ENCODE data around the gene SAFB2.

Gene SAFB2

DNA sequence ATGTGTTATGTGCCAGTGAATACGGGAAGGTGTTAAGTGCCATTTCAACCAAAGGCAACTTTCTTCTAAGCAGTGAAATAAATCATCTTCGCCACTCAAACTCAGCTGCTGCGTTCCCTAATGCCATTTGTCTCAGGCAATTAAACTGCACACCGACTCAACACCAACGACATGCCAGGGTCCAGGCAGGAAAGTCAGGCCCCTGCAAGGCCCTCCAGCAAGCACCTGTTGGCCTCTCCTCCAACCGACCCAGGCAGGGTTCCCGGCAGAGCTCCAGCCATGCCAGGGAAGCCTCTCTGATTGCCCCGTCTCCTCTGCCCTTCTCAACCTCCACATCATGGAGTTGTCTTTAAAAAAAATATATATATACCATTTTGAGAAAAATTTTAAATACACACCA is 21.8 kb downstream of the SAFB2 start:
- peaks cover 87% of the 10 kb centered on the region for H3K36me3 ChIP-seq (ENCODE audit: control insufficient read depth, low read depth, low read length)
- no peak overlapping the region for H3K4me3 ChIP-seq (ENCODE audit: low read length)
- no peaks in the 10 kb centered on the region for H3K4me1 ChIP-seq (ENCODE audit: control insufficient read depth, low read depth, low read length)
- no peaks in the 10 kb centered on the region for H3K27me3 ChIP-seq (ENCODE audit: control insufficient read depth, insufficient read depth, low read length)
- H3K27ac ChIP-seq (ENCODE audit: low read length): no peak overlapping the region
- H3K9me3 ChIP-seq (ENCODE audit: control insufficient read depth, low read depth, low read length): no peaks in the 10 kb centered on the region
- H3K9ac ChIP-seq (ENCODE audit: low read length): no peak overlapping the region

DNA sequence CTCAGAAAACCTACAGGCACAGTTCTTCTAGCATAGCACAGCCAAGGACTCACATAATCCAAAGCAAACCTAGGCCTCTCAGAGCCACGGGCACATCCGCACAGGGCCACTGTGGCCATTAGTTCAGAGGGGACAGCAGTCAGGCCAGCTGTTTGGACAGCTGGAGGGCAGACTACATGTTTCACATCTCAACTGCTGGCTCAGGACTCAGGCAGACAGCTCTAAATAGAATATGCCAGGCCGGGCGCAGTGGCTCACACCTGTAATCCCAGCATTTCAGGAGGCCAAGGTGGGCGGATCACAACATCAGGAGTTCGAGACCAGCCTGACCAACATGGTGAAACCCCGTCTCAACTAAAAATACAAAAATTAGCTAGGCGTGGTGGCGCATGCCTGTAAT is 26.8 kb downstream of the SAFB2 start:
- Histone ChIP-seq H3K4me3 (ENCODE audit: low read length) (no peak overlapping the region), H3K9me3 (ENCODE audit: control insufficient read depth, low read depth, low read length) (no peaks in the 10 kb centered on the region), H3K9ac (ENCODE audit: low read length) (no peak overlapping the region), H3K27ac (ENCODE audit: low read length) (no peak overlapping the region), H3K4me1 (ENCODE audit: control insufficient read depth, low read depth, low read length) (no peaks in the 10 kb centered on the region), H3K36me3 (ENCODE audit: control insufficient read depth, low read depth, low read length) (peaks cover 98% of the 10 kb centered on the region), H3K27me3 (ENCODE audit: control insufficient read depth, insufficient read depth, low read length) (no peaks in the 10 kb centered on the region)

DNA sequence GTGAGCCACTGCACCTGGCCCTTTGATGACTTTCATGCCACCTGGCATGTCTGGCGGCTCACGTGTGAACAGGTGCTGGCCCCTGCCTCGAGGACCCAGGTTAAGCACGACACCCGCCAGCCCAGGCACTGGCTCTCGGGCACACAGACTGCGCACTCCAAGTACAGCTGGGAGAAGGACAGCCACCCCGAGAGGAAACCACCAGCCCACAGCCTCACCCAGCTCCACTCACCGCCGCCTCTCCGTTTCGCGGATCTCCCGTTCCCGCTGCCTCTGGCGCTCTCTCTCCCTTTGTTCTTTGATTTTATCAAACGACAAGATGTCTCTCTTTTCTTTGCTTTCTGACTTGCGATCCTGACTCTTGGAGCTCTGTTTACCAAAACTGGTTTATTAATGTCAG is 27.4 kb downstream of the SAFB2 start:
- Histone ChIP-seq H3K4me3 (ENCODE audit: low read length) (no peak overlapping the region), H3K27me3 (ENCODE audit: control insufficient read depth, insufficient read depth, low read length) (no peaks in the 10 kb centered on the region), H3K9me3 (ENCODE audit: control insufficient read depth, low read depth, low read length) (no peaks in the 10 kb centered on the region), H3K9ac (ENCODE audit: low read length) (no peak overlapping the region), H3K36me3 (ENCODE audit: control insufficient read depth, low read depth, low read length) (peaks cover 96% of the 10 kb centered on the region), H3K4me1 (ENCODE audit: control insufficient read depth, low read depth, low read length) (no peaks in the 10 kb centered on the region), H3K27ac (ENCODE audit: low read length) (no peak overlapping the region)

DNA sequence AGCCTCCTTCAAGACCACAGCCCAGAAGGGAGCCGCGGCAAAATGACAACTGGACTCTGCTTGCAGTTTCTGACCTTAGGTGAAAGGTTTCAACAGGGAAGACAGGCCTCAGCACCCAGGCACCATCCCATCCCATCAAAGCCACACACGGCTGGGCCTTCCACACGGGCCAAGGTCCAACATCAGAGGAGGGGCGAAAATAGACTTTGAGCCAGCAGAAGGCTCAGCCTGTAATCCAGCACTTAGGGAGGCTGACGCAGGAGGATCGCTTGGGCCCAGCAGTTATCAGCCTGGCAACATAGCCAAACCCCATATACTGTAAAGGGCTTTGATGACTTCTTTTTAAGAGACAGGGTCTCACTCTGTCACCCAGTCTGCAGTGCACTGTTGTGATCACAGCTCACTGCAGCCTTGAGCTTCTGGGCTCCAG is 28.0 kb downstream of the SAFB2 start:
- H3K4me3 ChIP-seq (ENCODE audit: low read length): no peak overlapping the region
- H3K36me3 ChIP-seq (ENCODE audit: control insufficient read depth, low read depth, low read length): peaks cover 96% of the 10 kb centered on the region
- H3K9me3 ChIP-seq (ENCODE audit: control insufficient read depth, low read depth, low read length): no peaks in the 10 kb centered on the region
- no peaks in the 10 kb centered on the region for H3K4me1 ChIP-seq (ENCODE audit: control insufficient read depth, low read depth, low read length)
- no peak overlapping the region for H3K27ac ChIP-seq (ENCODE audit: low read length)
- no peaks in the 10 kb centered on the region for H3K27me3 ChIP-seq (ENCODE audit: control insufficient read depth, insufficient read depth, low read length)
- no peak overlapping the region for H3K9ac ChIP-seq (ENCODE audit: low read length)

DNA sequence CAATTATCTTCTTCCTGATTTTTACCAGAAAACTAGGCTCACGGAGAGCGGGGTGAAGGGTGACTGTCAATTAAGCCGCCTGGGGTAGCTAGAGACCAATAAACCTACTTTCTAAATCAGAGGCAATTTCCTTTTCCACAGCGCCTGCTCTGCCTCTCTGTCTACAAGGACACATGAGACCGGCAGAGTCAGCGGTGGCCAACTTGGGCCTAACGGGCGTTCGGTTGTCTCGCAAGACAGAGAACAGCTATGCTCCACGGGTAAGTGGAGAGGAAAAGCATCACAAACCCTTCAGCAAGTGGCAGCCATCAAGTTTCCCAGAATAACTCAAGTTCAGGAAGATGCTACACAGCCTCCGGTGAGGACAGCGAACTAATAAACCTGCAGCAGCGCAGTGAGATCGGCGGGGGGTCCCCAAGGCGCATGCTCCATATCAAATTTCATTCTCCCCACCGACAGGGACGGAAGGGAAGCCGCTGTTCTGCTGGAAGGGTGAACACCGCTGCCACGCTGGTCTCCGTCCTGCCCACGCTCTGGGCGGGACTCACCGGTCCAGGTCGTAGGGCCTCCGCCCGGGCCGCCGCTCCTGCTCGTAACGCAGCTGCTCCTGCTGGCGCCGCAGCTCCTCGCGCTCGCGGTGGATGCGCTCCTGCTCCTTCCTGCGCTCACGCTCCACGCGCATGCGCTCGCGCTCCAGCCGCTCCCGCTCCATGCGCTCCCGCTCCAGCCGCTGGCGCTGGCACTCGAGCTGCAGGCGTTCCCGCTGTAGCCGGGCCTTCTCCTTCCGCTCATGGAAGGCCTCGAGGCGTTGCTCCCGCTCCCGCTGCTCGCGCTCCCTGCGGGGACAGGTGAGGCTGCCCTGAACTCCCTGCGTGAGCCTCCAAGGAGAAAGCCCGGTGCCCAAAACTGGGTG is 29.0 kb downstream of the SAFB2 start:
- no peak overlapping the region for H3K4me3 ChIP-seq (ENCODE audit: low read length)
- H3K9ac ChIP-seq (ENCODE audit: low read length): no peak overlapping the region
- no peaks in the 10 kb centered on the region for H3K9me3 ChIP-seq (ENCODE audit: control insufficient read depth, low read depth, low read length)
- H3K36me3 ChIP-seq (ENCODE audit: control insufficient read depth, low read depth, low read length): peaks cover 87% of the 10 kb centered on the region
- no peaks in the 10 kb centered on the region for H3K27me3 ChIP-seq (ENCODE audit: control insufficient read depth, insufficient read depth, low read length)
- no peaks in the 10 kb centered on the region for H3K4me1 ChIP-seq (ENCODE audit: control insufficient read depth, low read depth, low read length)
- no peak overlapping the region for H3K27ac ChIP-seq (ENCODE audit: low read length)

DNA sequence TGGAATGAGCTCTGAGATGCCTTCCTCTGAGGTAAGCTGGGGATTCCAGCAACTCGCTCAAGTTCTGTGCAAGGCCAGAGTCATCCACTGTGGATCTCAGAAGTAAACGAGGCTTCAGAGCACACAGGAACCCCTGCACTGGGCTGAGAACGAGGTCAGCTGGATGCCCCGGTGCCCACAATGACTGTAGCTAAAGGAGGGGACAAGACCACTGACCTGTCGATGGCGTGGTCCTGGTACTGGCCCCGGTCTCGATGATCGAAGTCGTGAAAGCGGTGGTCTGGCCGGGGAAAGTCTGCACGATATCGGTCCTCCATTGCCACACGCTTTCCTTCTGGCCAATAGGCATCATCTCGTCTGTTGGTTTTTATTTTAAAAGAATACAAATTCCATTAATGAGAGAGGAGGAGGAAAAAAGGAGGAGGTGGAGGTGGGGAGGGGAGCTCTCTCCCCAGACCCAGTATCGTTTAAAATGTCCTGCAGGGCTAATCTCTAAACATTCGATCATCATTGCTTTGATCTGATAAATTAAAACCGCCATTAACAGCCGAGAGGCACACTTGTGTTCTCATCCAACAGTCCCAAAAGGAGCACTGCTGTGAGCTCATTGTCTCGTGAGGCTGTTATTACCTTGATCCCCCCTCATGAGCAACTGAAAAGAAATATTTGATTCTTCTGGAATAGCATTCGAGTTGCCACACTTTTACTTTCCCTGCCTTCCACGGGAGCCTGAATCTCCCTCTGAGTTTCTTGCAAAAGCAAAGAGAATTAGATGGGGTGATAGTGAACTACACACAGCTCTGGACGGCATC is 29.8 kb downstream of the SAFB2 start:
- Histone ChIP-seq H3K27me3 (ENCODE audit: control insufficient read depth, insufficient read depth, low read length) (no peaks in the 10 kb centered on the region), H3K4me3 (ENCODE audit: low read length) (no peak overlapping the region), H3K36me3 (ENCODE audit: control insufficient read depth, low read depth, low read length) (peaks cover 83% of the 10 kb centered on the region), H3K9me3 (ENCODE audit: control insufficient read depth, low read depth, low read length) (no peaks in the 10 kb centered on the region), H3K9ac (ENCODE audit: low read length) (no peak overlapping the region), H3K4me1 (ENCODE audit: control insufficient read depth, low read depth, low read length) (no peaks in the 10 kb centered on the region), H3K27ac (ENCODE audit: low read length) (no peak overlapping the region)

DNA sequence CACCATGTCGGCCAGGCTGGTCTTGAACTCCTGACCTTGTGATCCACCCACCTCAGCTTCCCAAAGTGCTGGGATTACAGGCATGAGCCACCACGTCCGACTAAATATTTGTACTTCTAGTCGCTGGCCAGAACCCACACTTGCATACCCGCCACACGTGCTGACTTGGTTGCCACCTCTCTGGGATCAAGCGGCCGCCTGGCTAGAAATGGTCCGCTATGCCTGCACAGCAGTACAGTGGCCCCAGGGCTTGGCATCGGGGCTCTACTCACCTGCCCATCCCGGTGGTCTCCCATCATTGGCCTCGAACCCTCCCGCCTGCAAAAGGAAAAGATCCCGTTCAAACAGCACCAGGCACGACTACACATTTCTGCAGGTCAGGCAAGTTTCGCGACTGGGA is 31.1 kb downstream of the SAFB2 start:
- Histone ChIP-seq H3K4me3 (ENCODE audit: low read length) (no peak overlapping the region), H3K27me3 (ENCODE audit: control insufficient read depth, insufficient read depth, low read length) (no peaks in the 10 kb centered on the region), H3K27ac (ENCODE audit: low read length) (no peak overlapping the region)

DNA sequence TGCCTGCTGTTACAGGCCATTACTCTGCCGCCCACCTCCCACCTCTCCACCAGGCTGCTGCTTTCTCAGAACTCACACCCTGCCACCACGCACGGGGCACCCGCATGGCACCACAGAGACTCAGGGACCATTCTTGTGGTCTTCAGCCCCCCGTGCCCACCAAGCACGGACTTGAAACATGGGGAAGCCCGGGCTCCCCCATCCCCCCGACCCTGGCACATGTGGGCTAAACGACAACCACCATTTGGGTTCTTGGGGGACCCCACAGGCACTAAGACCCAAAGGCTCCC is 31.8 kb downstream of the SAFB2 start:
- Histone ChIP-seq H3K4me1 (ENCODE audit: control insufficient read depth, low read depth, low read length) (peaks cover 9% of the 10 kb centered on the region), H3K4me3 (ENCODE audit: low read length) (no peak overlapping the region), H3K36me3 (ENCODE audit: control insufficient read depth, low read depth, low read length) (peaks cover 67% of the 10 kb centered on the region), H3K9me3 (ENCODE audit: control insufficient read depth, low read depth, low read length) (no peaks in the 10 kb centered on the region), H3K27me3 (ENCODE audit: control insufficient read depth, insufficient read depth, low read length) (no peaks in the 10 kb centered on the region), H3K9ac (ENCODE audit: low read length) (no peak overlapping the region), H3K27ac (ENCODE audit: low read length) (no peak overlapping the region)

More for the DNA sequence above, 31.1 kb downstream of the SAFB2 start:
- H3K4me1 ChIP-seq (ENCODE audit: control insufficient read depth, low read depth, low read length): peaks cover 4% of the 10 kb centered on the region
- no peaks in the 10 kb centered on the region for H3K9me3 ChIP-seq (ENCODE audit: control insufficient read depth, low read depth, low read length)
- peaks cover 74% of the 10 kb centered on the region for H3K36me3 ChIP-seq (ENCODE audit: control insufficient read depth, low read depth, low read length)
- no peak overlapping the region for H3K9ac ChIP-seq (ENCODE audit: low read length)

DNA sequence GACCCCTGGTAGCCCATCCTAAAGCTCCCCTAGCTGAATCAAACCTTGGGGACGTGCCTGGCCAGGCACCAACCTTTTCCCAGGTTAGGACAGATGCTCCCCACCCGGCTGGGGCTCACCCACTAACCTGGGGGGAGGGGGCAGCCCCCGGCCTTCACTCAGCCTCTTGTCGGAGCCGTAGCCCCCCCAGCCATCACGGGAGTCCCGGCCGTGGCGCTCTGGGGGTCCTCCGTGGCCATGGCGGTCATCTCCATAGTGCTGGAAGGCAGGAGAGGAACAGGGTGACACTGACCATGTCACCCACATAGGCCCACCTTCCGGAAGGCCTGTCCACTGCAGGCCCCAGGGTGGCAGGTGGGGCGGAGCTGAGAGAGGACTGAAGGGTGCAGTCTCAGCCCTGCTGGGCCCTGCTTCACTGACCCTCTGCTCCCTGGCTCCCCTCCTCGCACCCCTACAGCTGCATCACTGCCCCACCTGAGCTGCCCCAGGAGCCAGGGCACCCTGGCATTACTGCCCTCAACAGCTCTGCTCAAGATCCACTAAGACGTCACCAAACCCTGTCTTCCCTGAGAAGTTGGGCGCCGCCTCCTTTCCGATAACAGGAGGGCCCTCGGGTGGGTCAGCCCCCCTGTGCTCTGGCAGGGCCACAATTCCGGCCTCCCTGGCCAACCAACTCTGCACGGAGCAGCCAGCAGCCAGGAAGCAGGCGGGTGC is 32.3 kb downstream of the SAFB2 start:
- H3K36me3 ChIP-seq (ENCODE audit: control insufficient read depth, low read depth, low read length): peaks cover 62% of the 10 kb centered on the region
- H3K27ac ChIP-seq (ENCODE audit: low read length): no peak overlapping the region
- no peaks in the 10 kb centered on the region for H3K9me3 ChIP-seq (ENCODE audit: control insufficient read depth, low read depth, low read length)
- H3K9ac ChIP-seq (ENCODE audit: low read length): no peak overlapping the region
- no peaks in the 10 kb centered on the region for H3K27me3 ChIP-seq (ENCODE audit: control insufficient read depth, insufficient read depth, low read length)
- peaks cover 13% of the 10 kb centered on the region for H3K4me1 ChIP-seq (ENCODE audit: control insufficient read depth, low read depth, low read length)
- H3K4me3 ChIP-seq (ENCODE audit: low read length): no peak overlapping the region

DNA sequence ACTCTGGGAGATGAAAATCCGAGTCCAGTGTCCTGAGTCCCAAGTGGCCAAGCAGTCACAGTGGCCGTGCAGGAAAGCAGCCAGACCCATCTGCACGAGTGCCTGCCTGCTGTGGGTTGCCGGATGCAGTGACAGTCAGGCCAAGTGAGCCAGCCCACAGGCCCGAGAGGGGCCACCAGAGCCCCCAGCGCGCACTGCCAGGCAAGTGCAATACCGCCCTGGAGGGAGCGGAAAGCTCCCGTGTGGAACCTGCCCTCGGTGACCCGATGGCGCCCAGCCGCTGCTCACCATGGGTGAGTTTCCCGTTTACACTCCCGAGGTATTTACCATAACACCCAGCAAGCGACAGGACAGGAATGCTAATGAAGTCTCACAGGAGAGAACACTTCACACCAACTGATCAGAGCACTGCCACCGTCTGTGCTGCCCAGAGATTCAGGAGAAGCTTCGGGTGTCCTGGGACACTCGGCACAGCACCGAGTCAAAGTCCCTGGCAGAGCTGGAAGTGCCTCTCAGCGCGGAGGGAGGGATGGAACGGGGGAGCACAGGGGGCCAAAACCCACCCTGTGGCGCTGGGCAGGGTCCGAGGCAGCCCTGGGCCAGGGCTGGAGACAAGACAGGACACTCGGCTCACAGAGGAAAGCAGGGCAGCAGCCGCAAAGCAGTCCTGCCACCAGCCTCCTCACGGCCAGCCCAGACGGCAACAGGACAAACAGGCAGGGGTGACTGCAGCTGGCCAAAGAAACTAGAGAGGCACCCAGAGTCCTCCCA is 33.5 kb downstream of the SAFB2 start:
- Histone ChIP-seq H3K9ac (ENCODE audit: low read length) (no peak overlapping the region), H3K27me3 (ENCODE audit: control insufficient read depth, insufficient read depth, low read length) (no peaks in the 10 kb centered on the region), H3K36me3 (ENCODE audit: control insufficient read depth, low read depth, low read length) (peaks cover 50% of the 10 kb centered on the region), H3K4me3 (ENCODE audit: low read length) (no peak overlapping the region), H3K27ac (ENCODE audit: low read length) (no peak overlapping the region), H3K9me3 (ENCODE audit: control insufficient read depth, low read depth, low read length) (no peaks in the 10 kb centered on the region), H3K4me1 (ENCODE audit: control insufficient read depth, low read depth, low read length) (peaks cover 17% of the 10 kb centered on the region)

DNA sequence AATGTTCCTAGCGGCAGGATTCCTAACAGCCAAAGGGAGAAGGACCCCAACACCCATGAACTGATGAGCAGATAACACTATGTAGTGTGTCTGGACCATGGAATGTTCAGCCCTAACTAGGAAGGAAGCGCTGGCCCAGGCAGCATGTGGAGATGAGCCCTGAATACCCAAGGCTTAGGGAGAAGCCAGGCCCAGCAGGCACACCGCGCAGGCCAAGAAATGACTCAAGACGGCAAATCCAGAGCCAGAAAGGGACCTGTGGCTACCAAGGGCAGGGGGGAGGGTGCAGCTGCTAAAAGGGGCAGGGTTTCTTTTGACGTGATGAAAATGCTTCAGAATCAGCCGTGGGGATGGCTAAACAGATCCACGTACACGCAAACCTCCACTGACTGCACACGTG is 34.1 kb downstream of the SAFB2 start:
- no peak overlapping the region for H3K4me3 ChIP-seq (ENCODE audit: low read length)
- H3K9me3 ChIP-seq (ENCODE audit: control insufficient read depth, low read depth, low read length): no peaks in the 10 kb centered on the region
- peaks cover 43% of the 10 kb centered on the region for H3K36me3 ChIP-seq (ENCODE audit: control insufficient read depth, low read depth, low read length)
- H3K4me1 ChIP-seq (ENCODE audit: control insufficient read depth, low read depth, low read length): peaks cover 17% of the 10 kb centered on the region
- H3K27ac ChIP-seq (ENCODE audit: low read length): no peak overlapping the region
- H3K27me3 ChIP-seq (ENCODE audit: control insufficient read depth, insufficient read depth, low read length): no peaks in the 10 kb centered on the region
- H3K9ac ChIP-seq (ENCODE audit: low read length): no peak overlapping the region

All from iPS-18a (cell line).